ENCODE results near the gene MECR.
"Not testable (repeated sequence)": the region's sequence is repeated elsewhere in the genome, so short reads cannot be mapped to it uniquely, and the experiment has no call there.

The MECR gene

DNA sequence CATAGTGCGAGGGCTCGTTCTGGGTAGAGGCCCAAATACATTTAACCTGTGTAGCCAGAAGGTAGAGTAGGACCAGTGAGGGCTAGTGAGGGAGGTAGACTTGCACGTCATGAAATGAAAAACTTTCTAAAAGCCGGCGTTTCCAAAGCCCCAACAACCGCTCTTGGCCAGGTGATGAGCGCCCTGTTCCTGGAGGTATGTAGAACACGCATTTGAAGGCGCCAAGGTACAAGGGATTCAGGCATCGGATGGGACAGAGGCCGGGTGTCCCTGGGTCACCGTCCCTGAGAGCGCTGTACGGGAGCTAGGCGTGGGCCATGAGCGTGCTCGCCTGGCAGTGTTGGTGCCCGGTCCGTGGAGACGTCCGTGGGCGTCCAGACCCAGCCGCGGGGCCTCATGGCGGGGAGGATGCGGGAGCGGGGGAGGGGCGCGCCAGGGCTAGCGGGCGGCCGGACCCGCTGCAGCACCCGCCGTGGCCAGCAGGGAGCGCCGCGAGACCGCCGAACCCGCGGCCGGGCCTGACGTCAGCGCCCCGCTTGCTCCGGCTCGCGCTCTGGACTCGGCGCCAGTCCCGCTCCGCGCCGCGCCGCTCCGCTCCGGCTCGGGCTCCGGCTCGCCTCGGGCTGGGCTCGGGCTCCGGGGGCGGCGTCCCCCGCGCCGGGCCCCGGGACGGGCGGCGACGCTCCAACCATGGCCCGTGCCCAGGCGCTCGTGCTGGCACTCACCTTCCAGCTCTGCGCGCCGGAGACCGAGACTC lies 5.4 kb upstream of the MECR start, which contains the start of gene PTPRU:
Gene PTPRU, plus strand, starts transcription at position 568 of the 757 bp plus-strand sequence. Its CDS starts 123 bp downstream, at position 691.
- peak; percentile 71 to 83 (median 72) for DNase-seq (ENCODE audit: low read depth in 3 of 3)

- not testable (repeated sequence) for DNase-seq (ENCODE audit: low read depth in 3 of 3)
Observed at GRCh38 chr1:29234881-29235280, 4.1 kb upstream of the MECR start.

GRCh38 chr1:29234471-29234870 lies 3.7 kb upstream of the MECR start:
- no peak for DNase-seq (ENCODE audit: low read depth in 3 of 3)

GRCh38 chr1:29233693-29234092 lies 3.0 kb upstream of the MECR start:
- DNase-seq (ENCODE audit: low read depth in 3 of 3) = no peak

DNA sequence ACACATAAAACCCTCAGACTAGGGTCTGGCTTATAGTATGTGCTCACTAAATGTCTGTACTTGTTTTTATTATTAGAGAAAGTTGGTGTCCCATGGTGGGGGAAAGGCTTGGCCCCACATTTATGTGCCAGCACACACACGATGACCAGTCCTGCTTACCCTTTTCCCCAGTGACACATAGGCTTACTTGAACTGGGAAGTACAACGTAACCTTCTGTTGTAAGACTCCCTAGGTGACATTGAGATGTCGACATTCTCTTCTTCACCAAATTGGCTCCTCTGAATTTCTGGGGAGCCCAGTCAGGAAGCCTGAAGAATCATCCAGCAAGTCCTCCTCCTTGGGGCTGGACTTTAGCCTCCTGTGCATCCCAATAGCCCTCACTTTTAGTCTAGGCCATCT lies 1.7 kb upstream of the MECR start:
- no peak for DNase-seq (ENCODE audit: low read depth in 3 of 3)

GRCh38 chr1:29230204-29230552 lies 556 bp downstream of the MECR start:
- no peak for DNase-seq (ENCODE audit: low read depth in 3 of 3)

GRCh38 chr1:29227511-29227910 lies 3.2 kb downstream of the MECR start:
- no peak for DNase-seq (ENCODE audit: low read depth in 3 of 3)

GRCh38 chr1:29225361-29225760 lies 5.4 kb downstream of the MECR start:
- DNase-seq (ENCODE audit: low read depth in 3 of 3) = no peak

GRCh38 chr1:29224356-29224837 lies 6.3 kb downstream of the MECR start:
- DNase-seq (ENCODE audit: low read depth in 3 of 3) = no peak

DNA sequence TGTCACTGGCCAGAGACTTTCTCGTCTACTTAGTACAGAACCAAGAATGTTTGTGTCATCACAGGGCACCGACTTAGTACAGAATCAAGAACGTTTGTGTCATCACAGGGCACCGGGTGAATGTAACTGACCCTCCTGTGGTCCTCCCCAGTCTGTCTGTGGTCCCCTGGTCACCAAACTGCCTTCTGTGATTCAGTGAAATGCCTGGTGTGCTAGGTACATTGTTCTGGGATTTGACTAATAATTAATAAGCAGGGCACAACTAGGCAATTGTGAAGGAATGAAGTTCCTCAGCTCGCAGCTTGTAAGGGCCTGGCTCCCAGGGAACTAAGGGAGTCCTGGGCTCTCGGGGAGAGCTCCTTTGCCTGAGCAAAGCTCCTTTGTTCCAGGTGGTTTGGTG lies 7.2 kb downstream of the MECR start:
- no peak for DNase-seq (ENCODE audit: low read depth in 3 of 3)

DNA sequence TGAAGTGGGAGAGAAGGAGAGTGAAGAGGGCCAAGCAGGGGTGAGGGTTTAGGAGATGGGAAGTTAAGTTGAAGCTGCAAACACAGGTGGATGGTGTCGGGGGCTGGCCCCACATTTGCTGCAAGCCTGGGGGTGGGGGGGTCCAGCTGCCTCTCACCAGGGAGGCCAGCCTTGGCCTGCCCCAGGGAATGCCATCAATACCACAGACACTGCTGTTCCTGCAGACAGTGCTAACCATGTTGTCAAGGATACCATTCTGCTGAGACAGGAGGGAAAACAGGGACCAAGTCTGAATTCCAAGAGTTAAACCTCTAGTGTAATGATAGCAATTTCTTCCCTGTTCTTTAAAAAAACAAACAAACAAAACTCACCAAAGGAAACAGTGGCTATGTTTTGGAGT lies 8.0 kb downstream of the MECR start:
- no peak for DNase-seq (ENCODE audit: low read depth in 3 of 3)

GRCh38 chr1:29222260-29222659 lies 8.5 kb downstream of the MECR start:
- DNase-seq (ENCODE audit: low read depth in 3 of 3) = not testable (repeated sequence)

DNA sequence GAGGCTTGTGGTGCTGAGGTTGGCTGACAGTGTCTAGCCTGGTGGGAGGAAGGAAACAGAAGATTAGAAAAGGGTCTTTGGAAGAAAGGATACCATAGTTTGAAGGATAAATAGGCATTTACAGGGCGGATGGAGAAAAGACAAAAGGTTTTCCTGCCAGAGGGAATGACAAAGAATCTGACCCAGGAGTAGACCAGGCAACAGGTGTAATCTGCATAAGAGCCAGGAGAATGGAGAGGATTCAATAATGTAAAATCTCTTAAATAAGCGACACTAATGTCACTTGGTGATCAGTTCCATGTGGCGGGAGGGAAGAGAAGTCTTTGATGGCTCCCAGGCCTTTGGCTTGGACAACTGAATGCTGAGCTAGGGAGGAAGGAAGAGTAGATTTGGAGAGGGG lies 9.4 kb downstream of the MECR start:
- DNase-seq (ENCODE audit: low read depth in 3 of 3) = no peak

DNA sequence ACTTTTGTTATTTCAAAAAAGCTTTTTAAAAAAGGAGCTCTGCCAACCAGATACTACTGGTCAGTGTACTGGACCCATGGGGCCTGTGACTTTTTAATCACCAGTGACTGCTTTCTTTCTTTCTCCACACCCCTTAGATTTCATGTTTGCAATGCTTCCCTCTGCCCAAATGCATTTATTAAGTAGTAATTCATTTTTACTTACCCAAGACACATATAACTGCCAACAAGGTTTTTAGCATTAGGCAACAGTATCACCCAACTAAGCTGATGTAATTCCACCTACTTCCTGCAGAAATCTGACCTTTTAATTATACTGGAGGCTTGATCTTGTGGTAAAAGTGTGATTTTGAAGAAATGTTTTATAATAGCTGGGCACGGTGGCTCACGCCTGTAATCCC lies 12.5 kb downstream of the MECR start:
- no peak for DNase-seq (ENCODE audit: low read depth in 3 of 3)

- DNase-seq (ENCODE audit: low read depth in 3 of 3) = no peak
Observed at GRCh38 chr1:29217633-29218032, 13.1 kb downstream of the MECR start.

- DNase-seq (ENCODE audit: low read depth in 3 of 3) = no peak
Observed at GRCh38 chr1:29213055-29213454, 17.7 kb downstream of the MECR start.

DNA sequence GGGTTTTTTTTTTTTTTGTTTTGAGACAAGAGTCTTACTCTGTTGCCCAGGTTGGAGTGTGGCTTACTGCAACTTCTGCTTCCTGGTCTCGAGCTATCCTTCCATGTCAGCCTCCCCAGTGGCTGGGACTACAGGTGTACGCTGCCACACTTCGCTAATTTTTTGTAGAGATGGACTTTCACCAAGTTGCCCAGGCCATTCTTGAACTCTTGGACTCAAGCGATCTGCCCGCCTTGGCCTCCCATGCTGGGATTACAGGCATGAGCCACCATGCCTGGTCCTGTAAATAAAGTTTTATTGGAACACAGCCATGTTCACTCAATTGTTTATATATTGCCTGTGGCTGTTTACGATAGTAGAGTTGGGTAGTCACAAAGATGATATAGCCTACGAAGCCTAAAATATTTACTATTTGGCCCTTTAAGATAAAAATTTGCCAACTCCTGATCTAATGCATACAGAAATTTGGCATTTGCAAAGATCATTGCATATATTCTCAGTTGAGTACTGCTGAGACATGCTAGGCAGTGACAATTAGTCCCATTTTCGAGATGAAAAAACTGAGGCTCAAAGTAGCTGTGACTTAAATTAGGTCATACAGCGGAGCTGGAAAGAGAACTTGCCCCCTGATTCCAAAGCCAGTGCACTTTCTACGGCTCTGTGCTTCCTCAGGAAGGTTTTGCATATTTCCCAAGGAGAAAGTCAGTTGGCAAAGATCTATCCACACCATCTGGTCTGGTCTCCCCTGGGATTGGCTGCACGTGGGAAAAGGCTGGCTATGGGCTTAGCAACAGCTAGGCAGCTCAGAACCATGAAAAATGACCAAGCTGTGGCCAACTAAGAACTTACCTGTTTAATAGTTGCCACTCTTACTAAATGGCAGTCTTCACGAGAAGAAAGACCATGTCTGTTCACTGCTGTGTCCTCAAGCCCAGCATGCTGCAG lies 19.4 kb downstream of the MECR start:
- DNase-seq (ENCODE audit: low read depth in 3 of 3) = no peak

GRCh38 chr1:29210278-29211085 lies 20.3 kb downstream of the MECR start:
- DNase-seq (ENCODE audit: low read depth in 3 of 3) = no peak

GRCh38 chr1:29209173-29209572 lies 21.6 kb downstream of the MECR start:
- DNase-seq (ENCODE audit: low read depth in 3 of 3) = no peak

DNA sequence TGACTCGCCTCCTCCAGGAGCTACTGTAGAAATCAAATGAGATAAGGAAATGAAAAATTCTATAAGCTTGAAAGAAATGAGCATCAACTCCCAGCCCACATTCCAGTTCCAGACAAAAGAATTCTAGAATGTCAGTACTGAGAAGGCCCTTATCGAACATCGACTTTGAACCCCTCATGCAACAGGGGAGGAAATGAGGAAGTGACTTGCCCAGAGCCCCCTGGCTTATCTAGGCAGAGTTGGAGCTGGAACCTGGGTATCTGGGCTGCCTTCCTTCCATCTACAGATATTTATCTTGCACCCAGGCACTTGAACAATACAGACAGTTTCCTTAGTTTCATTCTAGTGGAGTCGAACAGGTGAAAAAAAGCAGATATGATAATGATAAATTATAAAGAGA lies 22.3 kb downstream of the MECR start:
- no peak for DNase-seq (ENCODE audit: low read depth in 3 of 3)

DNA sequence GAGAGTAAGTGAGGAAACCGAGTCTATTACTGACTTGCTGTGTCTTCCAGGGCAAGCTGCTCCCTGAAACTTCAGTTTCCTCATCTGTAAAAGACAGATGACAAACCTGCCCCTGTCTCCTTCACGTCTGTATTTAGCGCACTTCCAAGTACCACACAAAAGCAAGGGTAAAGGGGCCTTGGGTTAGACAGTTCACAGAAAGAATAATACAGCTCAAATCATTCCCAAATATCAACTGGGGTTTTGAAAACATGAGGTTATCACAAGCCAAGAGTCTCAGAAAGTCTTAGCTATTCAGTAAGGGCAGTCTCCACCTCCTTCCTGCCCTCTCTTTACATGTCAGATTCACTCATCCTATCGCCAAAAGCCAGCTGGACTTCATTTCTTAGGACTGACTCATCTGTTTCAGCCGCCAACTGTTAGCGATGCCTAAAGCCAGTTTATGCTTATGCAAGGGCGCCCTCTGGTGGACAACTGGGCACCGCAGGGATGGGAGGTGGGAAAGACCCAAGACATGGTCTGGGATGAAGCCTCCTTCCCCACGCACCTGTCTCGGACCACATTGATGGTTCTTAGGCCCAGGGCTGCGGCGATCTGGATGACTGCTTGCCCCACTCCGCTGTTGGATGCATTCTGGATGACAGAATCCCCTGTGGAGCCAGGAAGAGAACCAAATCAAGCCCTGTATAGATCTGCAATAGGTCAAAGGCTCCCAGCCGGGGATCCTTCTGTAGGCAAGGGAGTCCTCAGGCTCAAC lies 28.0 kb downstream of the MECR start:
- peak; percentile 72 to 90 (median 88) for DNase-seq (ENCODE audit: low read depth in 3 of 3)

Data from stimulated activated CD4-positive, alpha-beta T cell treated with anti-CD3 and anti-CD28 coated beads, TNF-alpha, amount 100 ng/mL, for 48 hours (primary cell).